Mammary epithelial cell (primary cell): ENCODE data around the gene RNF8.

ENCODE experiments used
- CTCF ChIP-seq, 2 donors: IDR thresholded peaks in 1 of 2; conservative IDR thresholded peaks in 1 of 2; 2 replicates each; pipeline ENCODE4 v1.5.1; 2011 to 2012; ENCODE audit warnings: inconsistent platforms in 2 of 2, low read length in 2 of 2, mild to moderate bottlenecking in 2 of 2, control low read depth in 1 of 2, low read depth in 1 of 2; ENCODE audit not compliant: insufficient read depth in 1 of 2; ENCODE audit errors: extremely low read depth in 1 of 2
- EZH2 ChIP-seq: IDR thresholded peaks from 2 replicates; pipeline ENCODE4 v1.6.1; 2012; ENCODE audit warnings: low read length, inconsistent platforms, borderline replicate concordance

DNA sequence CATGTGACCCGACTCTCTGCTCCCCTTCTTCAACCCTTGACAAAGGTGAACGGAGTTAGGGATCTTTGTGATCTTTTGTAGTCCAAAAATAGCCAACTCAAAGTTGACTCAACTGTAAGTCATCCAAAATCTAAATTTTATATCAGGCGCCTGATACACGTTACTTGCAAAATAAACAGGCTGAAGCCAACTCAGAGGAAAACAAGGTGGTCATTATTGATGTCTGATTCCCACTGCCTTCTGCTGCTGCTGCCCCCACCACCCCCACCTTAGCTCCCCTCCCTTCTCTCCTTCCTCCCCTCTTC lies 13.2 kb upstream of the RNF8 start:
- TF ChIP-seq CTCF (conservative IDR thresholded peaks at IDR 0.05 in 1 of 2, IDR thresholded peaks at IDR 0.05 in 1 of 2; ENCODE audit: extremely low read depth in 1 of 2, insufficient read depth in 1 of 2, low read depth in 1 of 2, low read length in 2 of 2) (no peak), EZH2 (no peak)
